CD4-positive, alpha-beta T cell (primary cell): ENCODE measurements around the gene RBM26. TPM values are rescaled to one million over a fixed set of nuclear protein-coding genes. Genes with fewer than 3 reads are reported as not detected.

Experiments used
- ATAC-seq: fragments of 200-7000 bp; cut with Tn5 transposase; one replicate; pipeline ENCODE4 v1.10.0; 2022; ENCODE audit warnings: mild to moderate bottlenecking; ENCODE audit not compliant: poor library complexity
- CTCF ChIA-PET: fragments of 350-600 bp; sonication (Branson Sonifier 250); formaldehyde crosslinking; loops from one replicate; lab custom pipeline; 2021; ENCODE audit warnings: antibody characterized with exemption, inconsistent platforms; lab: Charles Lee
- POLR2A ChIA-PET: fragments of 350-600 bp; sonication (Branson Sonifier 250); formaldehyde crosslinking; loops from one replicate; lab custom pipeline; 2021; ENCODE audit warnings: antibody characterized with exemption, inconsistent platforms; lab: Charles Lee
- DNase-seq, 14 experiments: peaks; one replicate each; pipeline ENCODE4 v3.0.0-alpha.2; 2013 to 2020; ENCODE audit warnings: mixed read lengths in 2 of 14
- H3K27ac ChIP-seq, 2 donors: one replicate each; pipeline versions ENCODE4 v1.5.1 to v1.7.0; 2013; ENCODE audit warnings: low read length in 2 of 2, low read depth in 1 of 2, mild to moderate bottlenecking in 1 of 2
- H3K27me3 ChIP-seq, 2 experiments: 1 replicate in 1 of 2; 2 replicates in 1 of 2; pipeline versions ENCODE4 v1.6.1 to v1.7.0; 2013; ENCODE audit warnings: low read length in 2 of 2, control low read depth in 1 of 2, mild to moderate bottlenecking in 1 of 2, moderate library complexity in 1 of 2; ENCODE audit not compliant: insufficient read depth in 2 of 2, control insufficient read depth in 1 of 2
- H3K36me3 ChIP-seq: one replicate; pipeline ENCODE4 v1.6.1; 2013; ENCODE audit warnings: low read length, control low read depth; ENCODE audit not compliant: insufficient read depth
- H3K4me1 ChIP-seq: one replicate; pipeline ENCODE4 v1.6.1; 2013; ENCODE audit warnings: low read length, control low read depth; ENCODE audit not compliant: insufficient read depth
- H3K4me3 ChIP-seq: one replicate; pipeline ENCODE4 v1.5.1; 2013; ENCODE audit warnings: mild to moderate bottlenecking, low read length, moderate library complexity
- H3K9me3 ChIP-seq, 2 experiments: 1 replicate in 1 of 2; 2 replicates in 1 of 2; pipeline versions ENCODE4 v1.6.1 to v1.7.0; 2013; ENCODE audit warnings: low read length in 2 of 2, mild to moderate bottlenecking in 2 of 2, control low read depth in 1 of 2, moderate library complexity in 1 of 2; ENCODE audit not compliant: control insufficient read depth in 1 of 2, insufficient read depth in 1 of 2
- H3K27ac Mint-ChIP-seq: one replicate; pipeline ENCODE4 v1.8.0; 2020; ENCODE audit warnings: mixed read lengths
- H3K27me3 Mint-ChIP-seq: one replicate; pipeline ENCODE4 v1.8.0; 2021; ENCODE audit warnings: mixed read lengths
- H3K36me3 Mint-ChIP-seq: one replicate; pipeline ENCODE4 v1.8.0; 2021; ENCODE audit warnings: low read depth, mixed read lengths
- H3K4me1 Mint-ChIP-seq: one replicate; pipeline ENCODE4 v1.8.0; 2021; ENCODE audit warnings: low read depth, mixed read lengths
- H3K4me3 Mint-ChIP-seq: one replicate; pipeline ENCODE4 v1.8.0; 2020; ENCODE audit warnings: mild to moderate bottlenecking, mixed read lengths
- H3K9me3 Mint-ChIP-seq: one replicate; pipeline ENCODE4 v1.8.0; 2020; ENCODE audit warnings: mixed read lengths
- CTCF ChIP-seq: fragments of 200-600 bp; IDR thresholded peaks from one replicate; pipeline ENCODE4 v1.8.0; 2022; ENCODE audit warnings: antibody characterized with exemption, mild to moderate bottlenecking
- intact Hi-C, 2 experiments: fragments of 100-400 bp; cut with DNase I in 1 of 2; cut with micrococcal nuclease in 1 of 2; formaldehyde crosslinking; loops; one replicate each; pipeline versions ENCODE4 v1.15.1 to v1.9.0; 2023 to 2025; cut with DNase I, micrococcal nuclease
- total RNA-seq, 174 experiments: library from RNA in 2 of 174; stranded (reverse) in 2 of 174; gene quantifications; one replicate each; pipeline ENCODE4 v1.2.3 and lab custom pipeline; 2021 to 2026

Gene RBM26
- total RNA-seq, 2 experiments from 2014 or later, result 67.3 to 68.0 TPM

DNA sequence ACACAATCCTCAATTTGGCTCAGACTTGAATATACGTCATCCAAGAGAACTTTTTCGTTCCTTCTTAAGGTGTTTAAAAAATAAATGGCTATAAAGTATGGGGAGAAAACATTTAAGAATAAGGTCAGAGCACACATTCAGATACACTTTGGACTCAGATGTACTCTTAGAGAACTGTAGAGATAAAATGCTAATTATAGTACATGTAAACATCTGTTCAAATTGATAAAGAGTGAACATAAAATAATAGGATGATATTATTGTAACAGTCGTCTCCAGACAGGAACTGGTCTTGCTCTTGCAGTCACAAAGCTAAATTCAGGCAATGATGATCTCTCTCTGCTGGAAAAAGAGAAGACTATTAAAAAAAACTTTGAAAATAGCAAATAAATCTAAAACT, 91.4 kb downstream of the RBM26 start:
- no peak for TF ChIP-seq CTCF
- intact Hi-C loops, result no loop called here
- Histone ChIP-seq H3K4me1 (no peaks in the 10 kb centered on the region), H3K4me3 (no peak overlapping the region), H3K36me3 (peaks cover 10% of the 10 kb centered on the region), H3K27me3 (no peaks in the 10 kb centered on the region), H3K27ac (no peak overlapping the region), H3K9me3 (no peaks in the 10 kb centered on the region)
- ChIA-PET CTCF (no interaction called here), POLR2A (no interaction called here)
- H3K9me3 Mint-ChIP-seq, result no peaks in the 10 kb centered on the region
- H3K27me3 Mint-ChIP-seq, result no peaks in the 10 kb centered on the region
- H3K4me1 Mint-ChIP-seq, result no peaks in the 10 kb centered on the region
- no peak overlapping the region for H3K27ac Mint-ChIP-seq
- no peak overlapping the region for H3K4me3 Mint-ChIP-seq
- H3K36me3 Mint-ChIP-seq, result peaks cover 39% of the 10 kb centered on the region
- no peak for DNase-seq
- ATAC-seq, result no peak

DNA sequence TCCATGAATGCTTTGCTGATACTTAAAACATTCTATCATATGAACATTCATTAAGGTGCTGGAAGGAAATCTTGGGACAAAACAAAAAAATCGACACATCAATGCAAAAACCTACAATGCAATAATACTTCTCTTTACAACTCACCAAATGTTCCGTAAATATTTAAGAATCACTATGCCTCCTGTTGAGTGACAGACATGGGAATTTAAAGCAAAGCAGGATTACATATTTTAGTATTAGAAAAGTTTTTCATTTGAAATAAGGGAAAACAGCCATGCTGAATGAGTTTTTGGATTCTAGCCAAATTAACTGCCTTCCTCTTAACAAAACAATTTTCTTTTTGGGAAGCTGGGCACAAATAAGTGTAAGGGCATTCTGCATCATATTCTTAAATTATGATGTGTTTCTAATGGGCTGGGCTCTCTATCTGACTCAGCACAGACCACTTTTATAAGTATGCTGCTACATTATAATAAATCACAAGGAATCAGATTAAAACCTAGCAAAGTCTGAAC, 93.7 kb downstream of the RBM26 start:
- no peak for DNase-seq
- CTCF ChIA-PET, result no interaction called here
- intact Hi-C loops, result no loop called here

DNA sequence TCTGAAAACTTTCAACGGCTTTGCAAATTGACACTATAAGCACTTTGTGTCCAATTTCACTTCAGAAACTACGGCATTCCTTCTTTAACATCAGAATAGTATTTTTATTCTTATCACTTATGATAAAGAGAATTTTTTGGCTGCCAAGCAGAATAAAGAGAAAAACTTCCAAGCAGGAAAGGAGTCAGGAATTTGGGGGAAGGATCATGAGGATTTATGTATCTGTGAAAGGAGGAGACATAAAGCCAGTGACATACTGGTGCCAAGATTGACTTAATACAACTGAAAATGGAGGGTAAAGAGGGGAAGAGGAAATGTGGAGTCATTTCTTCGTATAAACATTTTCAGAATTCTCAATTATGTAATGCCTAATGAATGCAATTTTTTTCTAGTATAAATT, 94.7 kb downstream of the RBM26 start:
- Histone ChIP-seq H3K4me3 (no peak overlapping the region), H3K27ac (no peak overlapping the region), H3K4me1 (no peaks in the 10 kb centered on the region), H3K27me3 (no peaks in the 10 kb centered on the region), H3K9me3 (no peaks in the 10 kb centered on the region), H3K36me3 (peaks cover 3% of the 10 kb centered on the region)
- H3K4me1 Mint-ChIP-seq, result no peaks in the 10 kb centered on the region
- no peak for ATAC-seq
- intact Hi-C loops, result no loop called here
- DNase-seq, result no peak
- ChIA-PET CTCF (no interaction called here), POLR2A (no interaction called here)
- no peak for TF ChIP-seq CTCF
- peaks cover 15% of the 10 kb centered on the region for H3K36me3 Mint-ChIP-seq
- H3K4me3 Mint-ChIP-seq, result no peak overlapping the region
- no peaks in the 10 kb centered on the region for H3K27me3 Mint-ChIP-seq
- H3K27ac Mint-ChIP-seq, result peak overlapping the region; percentile 21
- no peaks in the 10 kb centered on the region for H3K9me3 Mint-ChIP-seq

More for the DNA sequence above, 93.7 kb downstream of the RBM26 start:
- TF ChIP-seq CTCF, result no peak
- Histone ChIP-seq H3K27me3 (no peaks in the 10 kb centered on the region), H3K9me3 (no peaks in the 10 kb centered on the region), H3K36me3 (peaks cover 3% of the 10 kb centered on the region), H3K27ac (no peak overlapping the region), H3K4me3 (no peak overlapping the region), H3K4me1 (no peaks in the 10 kb centered on the region)
- ATAC-seq, result no peak
- peak overlapping the region; percentile 38 for H3K27ac Mint-ChIP-seq
- peaks cover 18% of the 10 kb centered on the region for H3K36me3 Mint-ChIP-seq
- H3K4me3 Mint-ChIP-seq, result no peak overlapping the region
- H3K9me3 Mint-ChIP-seq, result no peaks in the 10 kb centered on the region
- H3K4me1 Mint-ChIP-seq, result no peaks in the 10 kb centered on the region
- POLR2A ChIA-PET, result no interaction called here
- H3K27me3 Mint-ChIP-seq, result no peaks in the 10 kb centered on the region
